H1 (cell line): ENCODE results near the gene CNOT3. TPM values are rescaled to one million over a fixed set of nuclear protein-coding genes. Genes with fewer than 3 reads are reported as not detected.

Experiments used
- ASH2L ChIP-seq: fragments of 200-600, 300-600 bp; sonication (generic); IDR thresholded peaks from one replicate; pipeline ENCODE4 v1.7.1; 2017; ENCODE audit warnings: low read length
- ATF2 ChIP-seq: IDR thresholded peaks from 2 replicates; pipeline ENCODE4 v1.6.1; 2012; ENCODE audit warnings: low read length, inconsistent platforms
- CHD1 ChIP-seq: IDR thresholded peaks from 2 replicates; pipeline ENCODE4 v1.6.1; 2012; ENCODE audit warnings: low read depth, low read length, improper control_type of control experiment
- CHD7 ChIP-seq: fragments of 300-600 bp; sonication (generic); IDR thresholded peaks from 2 replicates; pipeline ENCODE4 v1.7.1; 2012; ENCODE audit warnings: low read length, moderate library complexity, mild to moderate bottlenecking, inconsistent platforms; ENCODE audit not compliant: insufficient replicate concordance
- PHF8 ChIP-seq: fragments of 200-600 bp; sonication (generic); conservative IDR thresholded peaks from 2 replicates; pipeline ENCODE4 v1.7.1; 2012; ENCODE audit warnings: low read depth, mild to moderate bottlenecking, inconsistent platforms, low read length, moderate library complexity
- RFX5 ChIP-seq: IDR thresholded peaks from 2 replicates; pipeline ENCODE4 v1.6.1; 2011; ENCODE audit warnings: low read depth, low read length, improper control_type of control experiment, borderline replicate concordance
- SIRT6 ChIP-seq: IDR thresholded peaks from one replicate; pipeline ENCODE4 v1.7.1; 2012; ENCODE audit warnings: low read length, inconsistent platforms
- SP1 ChIP-seq: IDR thresholded peaks from 2 replicates; pipeline ENCODE4 v1.6.1; 2011; ENCODE audit warnings: low read depth, low read length
- SRF ChIP-seq: IDR thresholded peaks from 2 replicates; pipeline ENCODE4 v1.6.1; 2011; ENCODE audit warnings: mild to moderate bottlenecking, low read depth, low read length, moderate library complexity
- TAF7 ChIP-seq: optimal IDR thresholded peaks from 2 replicates; pipeline ENCODE3; 2011; ENCODE audit warnings: low read depth, mild to moderate bottlenecking, inconsistent platforms, low read length, moderate library complexity, borderline replicate concordance
- polyA plus RNA-seq, 7 experiments: library from polyadenylated mRNA; depleted of rRNA in 3 of 7; stranded (reverse) in 5 of 7; unstranded in 2 of 7; fragments of >200 nt in 5 of 7; fragments of 200-250 nt in 2 of 7; gene quantifications; 1 replicate in 5 of 7; 2 replicates in 1 of 7; 4 replicates in 1 of 7; pipeline versions ENCODE4 v1.2.1 to v1.2.3, GENCODE V29; 2011 to 2013; ENCODE audit warnings: missing spikeins in 2 of 7, mixed read lengths in 2 of 7
- total RNA-seq: library from RNA; stranded (reverse); fragmentation: NEBNext Ultra II Directional; extraction: Animal tissue kit (Norgen Biotek cat#: 25700); gene quantifications from 2 replicates; pipeline ENCODE4 v1.2.1, GENCODE V29; 2021

CNOT3 gene
- total and polyA plus RNA-seq, 2 of the 8 experiments (the other 6 are each of a cell fraction or from before 2014, with no cell fraction given), result 21.2 to 86.4 TPM

- no peak for TF ChIP-seq CHD7
- TF ChIP-seq RFX5, result no peak; the same call in 1 of the 2 replicates
- TF ChIP-seq SP1, result peak; percentile 14; the same call in 1 of the 2 replicates
- TF ChIP-seq ASH2L, result no peak
- no peak for TF ChIP-seq SIRT6
- no peak for TF ChIP-seq PHF8
- no peak for TF ChIP-seq TAF7
- no peak for TF ChIP-seq CHD1
- TF ChIP-seq ATF2, result no peak
- TF ChIP-seq SRF, result no peak
Observed at GRCh38 chr19:54179921-54180461, 42.4 kb downstream of the CNOT3 start (continued).
